Measurements from ENCODE around the gene WWOX.

Gene WWOX

DNA sequence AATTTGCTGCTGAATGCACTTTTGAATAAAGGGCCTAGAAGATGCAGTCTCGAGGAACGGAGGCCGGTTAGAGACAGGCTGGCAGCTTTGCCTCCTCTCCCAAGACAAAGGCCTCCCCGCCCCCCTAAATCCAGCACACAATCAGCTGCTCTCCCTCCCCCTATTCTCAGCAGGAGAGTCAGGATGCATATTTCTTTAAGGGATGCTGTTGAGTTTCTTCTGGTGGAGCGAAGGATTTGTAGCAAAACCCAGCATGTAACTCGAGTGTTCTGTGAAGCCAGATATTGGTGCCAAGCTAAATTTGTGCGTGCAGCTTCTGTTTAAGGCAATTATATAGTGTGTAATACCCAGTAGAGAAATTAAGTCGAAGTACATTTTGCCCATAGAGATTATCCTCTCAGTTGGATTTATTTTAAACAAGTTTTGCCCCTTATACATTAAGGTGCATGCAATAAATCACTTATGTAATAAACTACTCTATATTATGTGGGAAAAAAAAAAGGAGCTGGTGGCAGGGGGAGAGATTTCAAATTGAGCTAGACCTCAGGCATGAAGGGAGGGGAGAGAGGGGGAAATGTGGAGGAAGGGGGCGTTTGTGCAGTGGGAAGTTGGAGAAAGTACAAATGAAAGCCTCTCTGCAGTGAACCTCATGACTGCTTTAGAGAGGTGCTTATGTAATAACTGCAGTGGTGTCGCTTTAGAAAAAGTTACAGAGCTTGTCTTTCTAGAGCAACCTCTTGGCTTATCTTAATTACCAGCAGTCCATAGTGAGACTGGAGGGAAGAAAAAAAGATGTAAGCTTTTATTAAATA is 901.9 kb downstream of the WWOX start:
- DNase-seq (ENCODE audit: low spot score in 2 of 2), result no peak
- no peak for ATAC-seq (replicated peaks; ENCODE audit: extremely low read depth, poor library complexity, severe bottlenecking)
- H3K9me3 Mint-ChIP-seq, result no peaks in the 10 kb centered on the region

DNA sequence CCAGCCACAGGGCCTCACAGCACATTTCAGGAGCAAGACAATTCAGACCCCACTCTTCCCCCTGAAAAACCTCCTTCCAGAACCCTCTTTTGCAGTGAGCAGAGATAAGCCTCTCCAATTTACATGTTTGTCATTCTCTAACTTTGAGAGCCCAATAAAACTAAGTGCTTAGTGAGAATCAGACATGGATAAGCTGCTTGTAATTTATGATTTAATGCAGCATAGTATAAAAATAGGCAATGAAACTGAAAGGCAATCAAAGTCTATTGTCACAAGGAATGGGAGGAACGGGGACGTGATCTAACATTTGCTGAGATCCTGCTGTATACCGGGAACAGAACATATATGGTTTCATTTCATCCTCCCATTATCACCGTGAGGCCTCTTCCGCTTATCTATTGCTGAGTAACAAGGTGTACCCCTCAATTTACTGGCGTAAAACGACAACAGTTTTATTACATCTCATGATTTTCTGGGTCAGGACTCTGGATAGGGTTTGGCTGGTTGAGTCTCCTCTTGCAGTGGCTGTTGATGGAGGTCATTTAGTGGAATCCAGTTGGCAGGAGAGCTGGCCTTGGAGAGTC is 903.7 kb downstream of the WWOX start:
- H3K27ac Mint-ChIP-seq (ENCODE audit: low read depth), result no peak overlapping the region
- ATAC-seq (replicated peaks; ENCODE audit: extremely low read depth, poor library complexity, severe bottlenecking) (no peak), DNase-seq (ENCODE audit: low spot score in 2 of 2) (no peak)
- no peaks in the 10 kb centered on the region for H3K36me3 Mint-ChIP-seq (ENCODE audit: insufficient read depth)
- H3K9me3 Mint-ChIP-seq, result no peaks in the 10 kb centered on the region
- no peaks in the 10 kb centered on the region for H3K27me3 Mint-ChIP-seq
- no peak overlapping the region for H3K4me3 Mint-ChIP-seq
- no peaks in the 10 kb centered on the region for H3K4me1 Mint-ChIP-seq

More for the DNA sequence above, 901.9 kb downstream of the WWOX start:
- no peaks in the 10 kb centered on the region for H3K4me1 Mint-ChIP-seq
- H3K27ac Mint-ChIP-seq (ENCODE audit: low read depth), result no peak overlapping the region
- H3K27me3 Mint-ChIP-seq, result no peaks in the 10 kb centered on the region
- no peak overlapping the region for H3K4me3 Mint-ChIP-seq
- peaks cover 1% of the 10 kb centered on the region for H3K36me3 Mint-ChIP-seq (ENCODE audit: insufficient read depth)

DNA sequence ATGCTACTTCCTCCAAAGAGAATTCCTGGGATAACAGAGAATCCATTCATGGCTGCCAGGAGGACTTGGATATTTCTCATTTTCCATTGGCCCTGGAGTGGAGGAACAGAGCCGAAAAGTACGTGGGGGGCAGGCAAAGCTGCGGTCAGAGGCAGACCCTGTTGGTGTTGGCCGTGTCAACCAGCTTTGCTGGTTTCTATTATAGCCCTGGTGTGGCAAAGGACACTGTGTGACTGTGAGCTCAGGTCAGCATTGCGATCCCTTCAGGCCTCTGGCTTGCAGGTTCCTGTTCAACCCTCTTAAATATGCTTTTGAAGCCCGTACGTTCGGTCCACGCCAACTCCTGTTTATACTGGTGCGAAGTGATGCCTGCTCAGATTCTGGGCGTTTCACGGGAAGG is 904.9 kb downstream of the WWOX start:
- H3K9me3 Mint-ChIP-seq, result no peaks in the 10 kb centered on the region
- H3K4me3 Mint-ChIP-seq, result no peak overlapping the region
- no peaks in the 10 kb centered on the region for H3K27me3 Mint-ChIP-seq
- H3K27ac Mint-ChIP-seq (ENCODE audit: low read depth), result no peak overlapping the region
- no peaks in the 10 kb centered on the region for H3K36me3 Mint-ChIP-seq (ENCODE audit: insufficient read depth)
- ATAC-seq (replicated peaks; ENCODE audit: extremely low read depth, poor library complexity, severe bottlenecking) (no peak), DNase-seq (ENCODE audit: low spot score in 2 of 2) (no peak)
- no peaks in the 10 kb centered on the region for H3K4me1 Mint-ChIP-seq

GRCh38 chr16:79005096-79005495 is 905.6 kb downstream of the WWOX start:
- Mint-ChIP-seq H3K9me3 (no peaks in the 10 kb centered on the region), H3K27ac (ENCODE audit: low read depth) (no peak overlapping the region), H3K4me3 (no peak overlapping the region), H3K36me3 (ENCODE audit: insufficient read depth) (peaks cover 2% of the 10 kb centered on the region), H3K27me3 (no peaks in the 10 kb centered on the region), H3K4me1 (no peaks in the 10 kb centered on the region)
- DNase-seq (ENCODE audit: low spot score in 2 of 2), result no peak
- no peak for ATAC-seq (replicated peaks; ENCODE audit: extremely low read depth, poor library complexity, severe bottlenecking)

DNA sequence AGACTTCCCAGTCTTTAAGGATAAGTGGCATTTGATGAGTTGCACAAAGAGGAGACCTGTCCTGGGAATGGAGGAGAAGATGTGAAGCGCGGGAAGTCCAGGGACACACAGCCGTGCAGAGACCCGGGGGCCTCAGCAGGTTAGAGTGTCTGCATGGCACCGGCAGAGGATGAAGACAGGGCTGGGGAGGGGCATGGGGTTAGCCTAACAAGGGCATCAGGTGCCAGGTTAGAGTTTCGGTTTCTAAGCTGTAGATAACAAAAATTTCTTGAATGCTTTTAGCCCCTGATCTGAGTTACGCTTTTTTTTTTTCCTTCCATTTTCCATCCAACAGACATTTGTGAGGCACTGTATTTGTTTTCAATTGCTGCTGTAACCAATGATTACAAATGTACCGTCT is 906.8 kb downstream of the WWOX start:
- DNase-seq (ENCODE audit: low spot score in 2 of 2) (no peak), ATAC-seq (replicated peaks; ENCODE audit: extremely low read depth, poor library complexity, severe bottlenecking) (no peak)
- Mint-ChIP-seq H3K27ac (ENCODE audit: low read depth) (no peak overlapping the region), H3K4me1 (no peaks in the 10 kb centered on the region), H3K9me3 (no peaks in the 10 kb centered on the region), H3K4me3 (no peak overlapping the region), H3K27me3 (no peaks in the 10 kb centered on the region), H3K36me3 (ENCODE audit: insufficient read depth) (peaks cover 2% of the 10 kb centered on the region)

- H3K27ac Mint-ChIP-seq (ENCODE audit: low read depth), result no peak overlapping the region
- DNase-seq (ENCODE audit: low spot score in 2 of 2), result no peak
- H3K4me1 Mint-ChIP-seq, result no peaks in the 10 kb centered on the region
- no peak for ATAC-seq (replicated peaks; ENCODE audit: extremely low read depth, poor library complexity, severe bottlenecking)
- H3K4me3 Mint-ChIP-seq, result no peak overlapping the region
- no peaks in the 10 kb centered on the region for H3K27me3 Mint-ChIP-seq
- H3K9me3 Mint-ChIP-seq, result no peaks in the 10 kb centered on the region
- peaks cover 2% of the 10 kb centered on the region for H3K36me3 Mint-ChIP-seq (ENCODE audit: insufficient read depth)
These were observed 907.3 kb downstream of the WWOX start for GRCh38 chr16:79006765-79007164.

GRCh38 chr16:79007614-79008013 is 908.2 kb downstream of the WWOX start:
- no peaks in the 10 kb centered on the region for H3K4me1 Mint-ChIP-seq
- H3K9me3 Mint-ChIP-seq, result no peaks in the 10 kb centered on the region
- H3K4me3 Mint-ChIP-seq, result no peak overlapping the region
- ATAC-seq (replicated peaks; ENCODE audit: extremely low read depth, poor library complexity, severe bottlenecking) (no peak), DNase-seq (ENCODE audit: low spot score in 2 of 2) (no peak)
- no peak overlapping the region for H3K27ac Mint-ChIP-seq (ENCODE audit: low read depth)
- no peaks in the 10 kb centered on the region for H3K27me3 Mint-ChIP-seq
- H3K36me3 Mint-ChIP-seq (ENCODE audit: insufficient read depth), result peaks cover 2% of the 10 kb centered on the region

GRCh38 chr16:79008036-79008868 is 908.8 kb downstream of the WWOX start:
- Mint-ChIP-seq H3K27ac (ENCODE audit: low read depth) (no peak overlapping the region), H3K36me3 (ENCODE audit: insufficient read depth) (peaks cover 2% of the 10 kb centered on the region), H3K4me1 (no peaks in the 10 kb centered on the region), H3K4me3 (no peak overlapping the region), H3K9me3 (no peaks in the 10 kb centered on the region), H3K27me3 (no peaks in the 10 kb centered on the region)
- DNase-seq (ENCODE audit: low spot score in 2 of 2), result no peak
- no peak for ATAC-seq (replicated peaks; ENCODE audit: extremely low read depth, poor library complexity, severe bottlenecking)

- H3K36me3 Mint-ChIP-seq (ENCODE audit: insufficient read depth), result peaks cover 3% of the 10 kb centered on the region
- H3K4me1 Mint-ChIP-seq, result no peaks in the 10 kb centered on the region
- no peak overlapping the region for H3K27ac Mint-ChIP-seq (ENCODE audit: low read depth)
- H3K27me3 Mint-ChIP-seq, result no peaks in the 10 kb centered on the region
- ATAC-seq (replicated peaks; ENCODE audit: extremely low read depth, poor library complexity, severe bottlenecking), result no peak
- no peak overlapping the region for H3K4me3 Mint-ChIP-seq
- DNase-seq (ENCODE audit: low spot score in 2 of 2), result no peak
- H3K9me3 Mint-ChIP-seq, result no peaks in the 10 kb centered on the region
These were observed 909.4 kb downstream of the WWOX start for GRCh38 chr16:79008869-79009179.

- Mint-ChIP-seq H3K27ac (ENCODE audit: low read depth) (no peak overlapping the region), H3K36me3 (ENCODE audit: insufficient read depth) (peaks cover 3% of the 10 kb centered on the region), H3K4me1 (no peaks in the 10 kb centered on the region)
These were observed 910.4 kb downstream of the WWOX start for GRCh38 chr16:79009896-79010295.

DNA sequence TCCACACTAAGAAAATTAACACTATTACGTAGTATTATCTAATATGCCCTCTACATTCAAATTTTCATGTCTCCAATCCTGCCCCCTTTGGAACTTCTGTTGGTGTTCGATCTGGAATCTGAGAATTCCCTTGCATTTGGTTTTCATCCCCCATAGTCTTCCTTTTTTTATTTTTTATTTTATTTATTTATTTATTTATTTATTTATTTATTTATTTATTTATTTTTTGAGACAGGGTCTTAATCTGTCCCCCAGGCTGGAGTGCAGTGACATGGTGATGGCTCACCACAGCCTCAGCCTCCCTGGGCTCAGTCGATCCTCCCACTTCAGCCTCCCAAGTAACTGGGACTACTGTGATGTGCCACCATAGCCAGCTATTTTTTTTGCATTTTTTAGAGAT is 911.8 kb downstream of the WWOX start:
- no peaks in the 10 kb centered on the region for H3K27me3 Mint-ChIP-seq
- H3K9me3 Mint-ChIP-seq, result no peaks in the 10 kb centered on the region
- H3K4me3 Mint-ChIP-seq, result no peak overlapping the region
- DNase-seq (ENCODE audit: low spot score in 2 of 2) (no peak), ATAC-seq (replicated peaks; ENCODE audit: extremely low read depth, poor library complexity, severe bottlenecking) (no peak)
- H3K36me3 Mint-ChIP-seq (ENCODE audit: insufficient read depth), result peaks cover 3% of the 10 kb centered on the region
- H3K4me1 Mint-ChIP-seq, result no peaks in the 10 kb centered on the region
- no peak overlapping the region for H3K27ac Mint-ChIP-seq (ENCODE audit: low read depth)

More at GRCh38 chr16:79009896-79010295, 910.4 kb downstream of the WWOX start:
- no peak for DNase-seq (ENCODE audit: low spot score in 2 of 2)
- Mint-ChIP-seq H3K4me3 (no peak overlapping the region), H3K27me3 (no peaks in the 10 kb centered on the region), H3K9me3 (no peaks in the 10 kb centered on the region)
- ATAC-seq (replicated peaks; ENCODE audit: extremely low read depth, poor library complexity, severe bottlenecking), result no peak

GRCh38 chr16:79012671-79013434 is 913.4 kb downstream of the WWOX start:
- Mint-ChIP-seq H3K9me3 (no peaks in the 10 kb centered on the region), H3K27ac (ENCODE audit: low read depth) (no peak overlapping the region)
- no peak for ATAC-seq (replicated peaks; ENCODE audit: extremely low read depth, poor library complexity, severe bottlenecking)

More at GRCh38 chr16:79012671-79013434, 913.4 kb downstream of the WWOX start:
- Mint-ChIP-seq H3K27me3 (no peaks in the 10 kb centered on the region), H3K4me1 (no peaks in the 10 kb centered on the region), H3K4me3 (no peak overlapping the region), H3K36me3 (ENCODE audit: insufficient read depth) (peaks cover 3% of the 10 kb centered on the region)
- DNase-seq (ENCODE audit: low spot score in 2 of 2), result no peak

Measured in central memory CD8-positive, alpha-beta T cell (primary cell).